Neuron (in vitro differentiated cells): ENCODE data around the gene RCBTB1.

Experiments
- H2AFZ ChIP-seq: one replicate; pipeline ENCODE4 v1.6.1; 2013; ENCODE audit warnings: low read depth, mild to moderate bottlenecking, inconsistent platforms, low read length, moderate library complexity
- H3K27me3 ChIP-seq: one replicate; pipeline ENCODE4 v1.6.1; 2013; ENCODE audit warnings: low read length; ENCODE audit not compliant: insufficient read depth
- H3K36me3 ChIP-seq: one replicate; pipeline ENCODE4 v1.6.1; 2013; ENCODE audit warnings: low read length; ENCODE audit not compliant: insufficient read depth
- H3K4me1 ChIP-seq: one replicate; pipeline ENCODE4 v1.6.1; 2013; ENCODE audit warnings: low read length; ENCODE audit not compliant: insufficient read depth
- H3K4me3 ChIP-seq: 2 replicates; pipeline ENCODE4 v1.5.1; 2013; ENCODE audit warnings: mild to moderate bottlenecking, low read length, moderate library complexity
- H3K9me3 ChIP-seq: one replicate; pipeline ENCODE4 v1.6.1; 2013; ENCODE audit warnings: low read length

Gene RCBTB1

GRCh38 chr13:49539313-49539712 is 46.0 kb downstream of the RCBTB1 start:
- Histone ChIP-seq H3K4me3 (no peak overlapping the region), H3K9me3 (no peaks in the 10 kb centered on the region), H3K36me3 (peaks cover 40% of the 10 kb centered on the region), H2AFZ (no peak overlapping the region), H3K4me1 (peaks cover 3% of the 10 kb centered on the region), H3K27me3 (no peaks in the 10 kb centered on the region)

GRCh38 chr13:49538404-49538803 is 47.0 kb downstream of the RCBTB1 start:
- Histone ChIP-seq H3K36me3 (peaks cover 37% of the 10 kb centered on the region), H2AFZ (no peak overlapping the region), H3K4me3 (no peak overlapping the region), H3K4me1 (peaks cover 3% of the 10 kb centered on the region), H3K27me3 (no peaks in the 10 kb centered on the region), H3K9me3 (no peaks in the 10 kb centered on the region)

DNA sequence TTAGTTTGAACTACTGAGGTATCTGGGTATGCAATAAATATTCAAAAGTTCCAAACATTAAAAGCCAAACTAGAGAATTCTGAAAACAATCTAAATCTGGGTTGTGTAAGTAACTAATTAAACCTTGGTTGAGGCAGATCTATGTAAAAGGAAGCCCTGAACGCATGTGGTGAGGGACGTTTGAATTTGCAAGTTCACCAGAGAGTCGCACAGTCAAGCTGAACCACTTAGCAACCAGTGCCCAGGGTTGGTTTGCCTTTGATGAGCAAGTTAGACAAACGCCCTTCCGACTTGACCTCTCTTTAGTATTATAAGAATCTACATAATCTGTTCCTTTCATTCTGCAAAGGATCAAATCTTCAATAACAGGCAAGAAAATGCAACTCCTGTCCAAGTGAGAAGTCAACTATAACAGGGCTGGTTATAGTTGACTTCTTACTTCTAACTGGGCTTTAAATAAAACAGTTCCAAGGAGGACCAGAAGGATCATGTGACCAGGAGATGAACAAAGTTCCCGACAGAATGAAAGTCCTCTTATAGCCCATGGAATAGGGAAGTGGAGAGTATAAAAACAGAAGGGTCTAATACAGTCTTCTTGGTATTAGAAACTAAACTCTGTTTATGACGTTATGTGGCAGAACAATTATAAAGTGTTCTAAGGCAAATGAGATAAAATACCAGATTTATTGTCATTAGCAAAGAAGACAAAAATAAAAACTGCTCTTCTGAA is 49.0 kb downstream of the RCBTB1 start:
- H3K9me3 ChIP-seq, result peaks cover 3% of the 10 kb centered on the region
- H3K27me3 ChIP-seq, result no peaks in the 10 kb centered on the region
- peaks cover 3% of the 10 kb centered on the region for H3K4me1 ChIP-seq
- no peak overlapping the region for H3K4me3 ChIP-seq
- H2AFZ ChIP-seq, result no peak overlapping the region
- H3K36me3 ChIP-seq, result peaks cover 33% of the 10 kb centered on the region

- Histone ChIP-seq H3K4me1 (peaks cover 3% of the 10 kb centered on the region), H2AFZ (no peak overlapping the region), H3K9me3 (peaks cover 4% of the 10 kb centered on the region), H3K36me3 (peaks cover 12% of the 10 kb centered on the region), H3K27me3 (no peaks in the 10 kb centered on the region), H3K4me3 (no peak overlapping the region)
These were observed 51.6 kb downstream of the RCBTB1 start for GRCh38 chr13:49533591-49534269.

DNA sequence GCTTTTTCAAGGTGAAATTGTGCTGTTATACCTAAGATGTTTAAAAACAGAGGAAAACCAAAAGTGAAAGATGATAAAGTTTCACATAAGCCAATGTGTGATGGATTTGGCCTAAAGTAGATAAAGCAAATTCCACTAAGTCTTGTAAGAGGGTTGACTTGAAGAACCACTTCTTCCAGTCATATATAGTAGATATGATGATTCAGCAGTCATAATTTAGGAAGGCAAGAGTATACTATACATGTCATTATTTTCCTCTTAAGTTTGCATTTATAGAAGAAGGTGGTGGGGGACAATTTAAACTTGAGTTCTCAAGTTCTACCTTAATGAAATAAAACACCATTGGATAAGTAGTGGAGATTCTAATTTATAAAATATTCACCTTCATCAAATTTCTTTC is 52.3 kb downstream of the RCBTB1 start:
- no peak overlapping the region for H3K4me3 ChIP-seq
- H3K9me3 ChIP-seq, result peaks cover 4% of the 10 kb centered on the region
- H3K36me3 ChIP-seq, result peaks cover 13% of the 10 kb centered on the region
- H3K4me1 ChIP-seq, result peaks cover 3% of the 10 kb centered on the region
- H3K27me3 ChIP-seq, result no peaks in the 10 kb centered on the region
- no peak overlapping the region for H2AFZ ChIP-seq

GRCh38 chr13:49532593-49532992 is 52.8 kb downstream of the RCBTB1 start:
- Histone ChIP-seq H2AFZ (no peak overlapping the region), H3K4me1 (peaks cover 3% of the 10 kb centered on the region), H3K4me3 (no peak overlapping the region), H3K27me3 (no peaks in the 10 kb centered on the region), H3K9me3 (peaks cover 4% of the 10 kb centered on the region), H3K36me3 (peaks cover 13% of the 10 kb centered on the region)

DNA sequence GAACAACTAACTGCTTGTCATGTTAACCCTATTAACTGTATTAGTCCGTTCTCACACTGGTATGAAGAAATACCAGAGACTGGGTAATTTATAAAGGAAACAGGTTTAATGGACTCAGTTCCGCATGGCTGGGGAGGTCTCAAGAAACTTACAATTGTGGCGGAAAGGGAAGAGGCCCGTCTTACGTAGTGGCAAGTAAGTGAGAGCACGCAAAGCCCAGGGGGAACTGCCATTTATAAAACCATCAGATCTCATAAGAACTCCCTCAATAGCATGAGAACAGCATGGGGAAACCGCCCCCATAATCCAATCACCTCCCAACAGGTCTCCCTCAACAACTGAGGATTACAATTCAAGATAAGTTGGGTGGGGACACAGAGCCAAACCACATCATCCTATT is 54.9 kb downstream of the RCBTB1 start:
- Histone ChIP-seq H3K36me3 (peaks cover 13% of the 10 kb centered on the region), H3K4me1 (no peaks in the 10 kb centered on the region), H3K9me3 (peaks cover 4% of the 10 kb centered on the region), H2AFZ (no peak overlapping the region), H3K4me3 (no peak overlapping the region), H3K27me3 (no peaks in the 10 kb centered on the region)

GRCh38 chr13:49528161-49528560 is 57.2 kb downstream of the RCBTB1 start:
- H3K36me3 ChIP-seq, result peaks cover 6% of the 10 kb centered on the region
- H3K4me1 ChIP-seq, result no peaks in the 10 kb centered on the region
- H2AFZ ChIP-seq, result no peak overlapping the region
- no peaks in the 10 kb centered on the region for H3K27me3 ChIP-seq
- no peak overlapping the region for H3K4me3 ChIP-seq
- peaks cover 4% of the 10 kb centered on the region for H3K9me3 ChIP-seq

DNA sequence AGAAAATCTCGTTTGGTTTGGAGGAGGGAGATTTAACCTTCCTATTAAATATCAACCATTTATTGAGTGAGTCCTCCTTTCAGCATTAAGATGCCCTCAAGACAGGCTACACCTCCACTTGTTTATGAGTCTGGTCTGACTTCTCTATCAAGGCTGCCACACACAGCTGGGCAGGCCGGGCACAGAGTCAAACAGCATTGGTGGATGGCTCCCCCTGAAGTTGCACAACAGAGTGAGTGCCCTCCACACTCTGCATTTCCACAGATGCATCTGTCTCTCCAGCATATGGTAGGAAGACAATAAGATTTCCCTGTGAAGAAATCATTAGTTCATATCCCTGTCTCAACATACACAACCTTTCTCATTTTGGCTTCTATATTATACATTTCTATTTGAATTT is 58.2 kb downstream of the RCBTB1 start:
- peaks cover 4% of the 10 kb centered on the region for H3K9me3 ChIP-seq
- no peaks in the 10 kb centered on the region for H3K4me1 ChIP-seq
- no peak overlapping the region for H3K4me3 ChIP-seq
- H2AFZ ChIP-seq, result no peak overlapping the region
- peaks cover 6% of the 10 kb centered on the region for H3K36me3 ChIP-seq
- no peaks in the 10 kb centered on the region for H3K27me3 ChIP-seq

DNA sequence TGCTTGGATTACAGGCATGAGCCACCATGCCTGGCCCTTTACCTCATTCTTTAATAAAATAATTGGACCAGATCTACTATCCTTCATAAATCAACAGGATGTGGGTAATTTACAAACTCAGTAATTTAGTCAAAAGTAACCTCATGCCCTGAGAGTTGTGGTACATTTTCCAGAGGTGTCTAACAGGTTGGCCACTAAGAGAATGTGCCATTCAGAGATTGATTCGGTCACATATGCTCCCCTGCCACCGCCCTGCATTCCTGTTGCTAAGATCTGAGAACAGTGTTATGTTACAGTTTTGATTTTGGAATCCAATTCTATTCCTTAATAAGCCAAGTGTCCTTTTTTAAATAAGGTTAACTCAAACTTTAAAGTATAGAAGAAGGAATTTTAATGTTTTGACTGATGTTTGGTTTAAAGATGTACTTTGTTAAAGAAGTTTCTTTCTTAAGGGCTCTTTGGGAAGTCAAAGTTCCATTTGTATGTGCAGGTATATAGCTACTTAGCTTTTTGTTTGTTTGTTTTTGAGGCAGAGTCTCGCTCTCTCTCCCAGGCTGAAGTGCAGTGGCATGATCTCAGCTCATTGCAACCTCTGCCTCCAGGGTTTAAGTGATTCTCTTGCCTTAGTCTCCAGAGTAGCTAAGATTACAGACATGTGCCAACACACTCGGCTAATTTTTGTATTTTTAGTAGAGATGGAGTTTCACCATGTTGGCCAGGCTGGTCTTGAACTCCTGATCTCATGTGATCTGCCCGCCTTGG is 60.4 kb downstream of the RCBTB1 start:
- H3K4me3 ChIP-seq, result no peak overlapping the region
- H3K36me3 ChIP-seq, result peaks cover 2% of the 10 kb centered on the region
- H3K27me3 ChIP-seq, result no peaks in the 10 kb centered on the region
- H3K9me3 ChIP-seq, result no peaks in the 10 kb centered on the region
- no peaks in the 10 kb centered on the region for H3K4me1 ChIP-seq
- no peak overlapping the region for H2AFZ ChIP-seq

DNA sequence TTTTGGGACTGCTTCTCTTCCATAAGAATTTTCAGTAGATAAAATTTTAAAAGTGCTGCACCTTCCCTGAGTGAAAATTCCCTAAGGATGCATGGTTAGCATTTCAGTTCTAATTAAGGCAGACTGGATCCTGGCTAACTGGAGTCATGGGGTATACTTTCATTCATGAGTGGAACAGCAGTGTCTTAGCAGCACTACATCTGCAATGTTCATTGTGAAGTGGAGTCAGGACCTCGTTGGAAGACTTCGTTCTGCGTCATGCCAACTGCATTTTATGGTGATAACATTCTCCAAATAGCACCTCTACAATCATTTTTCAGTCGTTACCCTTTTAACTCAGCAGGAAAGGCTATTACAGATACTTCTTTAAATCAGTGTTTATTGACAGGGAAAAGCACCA is 64.1 kb downstream of the RCBTB1 start:
- H3K27me3 ChIP-seq, result no peaks in the 10 kb centered on the region
- H3K9me3 ChIP-seq, result no peaks in the 10 kb centered on the region
- no peak overlapping the region for H3K4me3 ChIP-seq
- no peaks in the 10 kb centered on the region for H3K4me1 ChIP-seq
- no peaks in the 10 kb centered on the region for H3K36me3 ChIP-seq
- no peak overlapping the region for H2AFZ ChIP-seq

GRCh38 chr13:49517461-49517860 is 67.9 kb downstream of the RCBTB1 start:
- Histone ChIP-seq H3K36me3 (no peaks in the 10 kb centered on the region), H2AFZ (no peak overlapping the region), H3K4me3 (no peak overlapping the region), H3K27me3 (no peaks in the 10 kb centered on the region), H3K4me1 (no peaks in the 10 kb centered on the region), H3K9me3 (no peaks in the 10 kb centered on the region)

GRCh38 chr13:49516467-49516866 is 68.9 kb downstream of the RCBTB1 start:
- Histone ChIP-seq H2AFZ (no peak overlapping the region), H3K36me3 (no peaks in the 10 kb centered on the region), H3K9me3 (no peaks in the 10 kb centered on the region), H3K4me3 (no peak overlapping the region), H3K4me1 (no peaks in the 10 kb centered on the region), H3K27me3 (no peaks in the 10 kb centered on the region)
